ENCODE data around the gene CXCL12. TPM values are rescaled to one million over a fixed set of nuclear protein-coding genes. Genes with fewer than 3 reads are reported as not detected.

CXCL12 gene
- total and polyA plus RNA-seq, 2 donors (not counting 3 experiments of a cell fraction or from before 2014, with no cell fraction given), result 0.35 to 1.4 TPM

DNA sequence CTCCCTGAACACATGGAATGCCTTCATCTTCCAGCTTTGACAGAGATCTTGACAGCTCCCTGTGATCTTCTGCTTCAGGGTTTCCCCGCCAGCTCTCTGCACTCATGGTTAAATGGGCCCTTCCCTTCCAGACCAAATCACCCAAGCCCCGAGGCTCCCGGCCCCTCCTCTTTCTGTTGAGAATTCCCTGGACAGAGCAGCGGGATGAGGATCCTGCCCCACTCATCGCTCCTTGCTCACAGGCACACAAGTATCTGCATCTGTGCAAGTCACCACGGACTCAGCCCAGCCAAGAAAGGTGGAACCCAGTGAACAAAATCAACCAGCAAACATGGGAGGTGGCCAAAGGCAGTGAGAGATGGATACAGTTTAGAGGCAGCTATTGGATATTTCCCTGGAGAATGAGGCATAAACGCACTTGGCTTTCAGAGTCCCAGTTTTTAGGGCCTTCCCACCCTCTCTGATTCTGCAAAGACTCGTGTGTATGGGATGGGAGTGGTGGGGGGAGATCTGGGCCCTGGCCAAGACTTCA is 37.7 kb upstream of the CXCL12 start:
- H3K36me3 ChIP-seq (ENCODE audit: control insufficient read depth in 2 of 2, extremely low read depth in 1 of 2, insufficient read depth in 2 of 2, low read length in 2 of 2), result no peaks in the 10 kb centered on the region
- no peak overlapping the region for H3K4me3 ChIP-seq (replicated peaks in 1 of 3; ENCODE audit: insufficient read depth in 1 of 3, low read depth in 1 of 3, low read length in 3 of 3)
- H3K9me1 ChIP-seq (replicated peaks; ENCODE audit: control insufficient read depth, extremely low read depth, insufficient read depth, low read length), result no peaks in the 10 kb centered on the region
- no peak overlapping the region for H2AFZ ChIP-seq (ENCODE audit: low read depth, low read length)
- DNase-seq (ENCODE audit: low read depth, low spot score) (no peak), FAIRE-seq (no peak)
- H3K27me3 ChIP-seq (ENCODE audit: control insufficient read depth in 2 of 2, insufficient read depth in 2 of 2, low read length in 2 of 2), result no peaks in the 10 kb centered on the region
- POLR2A ChIA-PET, result no interaction called here
- no peak overlapping the region for H3K9ac ChIP-seq (replicated peaks; ENCODE audit: extremely low read depth, insufficient read depth, low read length)
- BruUV-seq (replicated peaks), result no TSS peak
- intact Hi-C loops (cut with micrococcal nuclease) (no loop called here), dilution Hi-C loops (cut with MboI; ENCODE audit: extremely low pct_ligation_motif_present, low sequenced_read_pairs) (no loop called here)
- H4K20me1 ChIP-seq (replicated peaks; ENCODE audit: control insufficient read depth, extremely low read depth, insufficient read depth, low read length), result no peaks in the 10 kb centered on the region
- TF ChIP-seq EZH2 (IDR thresholded peaks at IDR 0.05; ENCODE audit: borderline replicate concordance, low read depth, low read length, severe bottlenecking) (no peak), MYC (IDR thresholded peaks at IDR 0.05; ENCODE audit: low read depth, low read length) (no peak), POLR2A (IDR thresholded peaks at IDR 0.05; ENCODE audit: low read depth, low read length) (no peak), JUN (IDR thresholded peaks at IDR 0.05; ENCODE audit: borderline replicate concordance, insufficient read depth, insufficient read length, low read depth) (no peak), POLR2AphosphoS5 (IDR thresholded peaks at IDR 0.05; ENCODE audit: insufficient read depth, low read depth, low read length) (no peak), FOS (IDR thresholded peaks at IDR 0.05; ENCODE audit: borderline replicate concordance, insufficient read depth, low read length) (no peak), GATA2 (IDR thresholded peaks at IDR 0.05; ENCODE audit: insufficient read depth, insufficient read length, low read depth, low read length) (no peak)
- TF ChIP-seq, protein P1, sequence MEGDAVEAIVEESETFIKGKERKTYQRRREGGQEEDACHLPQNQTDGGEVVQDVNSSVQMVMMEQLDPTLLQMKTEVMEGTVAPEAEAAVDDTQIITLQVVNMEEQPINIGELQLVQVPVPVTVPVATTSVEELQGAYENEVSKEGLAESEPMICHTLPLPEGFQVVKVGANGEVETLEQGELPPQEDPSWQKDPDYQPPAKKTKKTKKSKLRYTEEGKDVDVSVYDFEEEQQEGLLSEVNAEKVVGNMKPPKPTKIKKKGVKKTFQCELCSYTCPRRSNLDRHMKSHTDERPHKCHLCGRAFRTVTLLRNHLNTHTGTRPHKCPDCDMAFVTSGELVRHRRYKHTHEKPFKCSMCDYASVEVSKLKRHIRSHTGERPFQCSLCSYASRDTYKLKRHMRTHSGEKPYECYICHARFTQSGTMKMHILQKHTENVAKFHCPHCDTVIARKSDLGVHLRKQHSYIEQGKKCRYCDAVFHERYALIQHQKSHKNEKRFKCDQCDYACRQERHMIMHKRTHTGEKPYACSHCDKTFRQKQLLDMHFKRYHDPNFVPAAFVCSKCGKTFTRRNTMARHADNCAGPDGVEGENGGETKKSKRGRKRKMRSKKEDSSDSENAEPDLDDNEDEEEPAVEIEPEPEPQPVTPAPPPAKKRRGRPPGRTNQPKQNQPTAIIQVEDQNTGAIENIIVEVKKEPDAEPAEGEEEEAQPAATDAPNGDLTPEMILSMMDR (IDR thresholded peaks at IDR 0.05; ENCODE audit: extremely low read depth in 1 of 2, insufficient read depth in 1 of 2, low read depth in 1 of 2, low read length in 2 of 2), result no peak
- TF ChIP-seq, protein P2, sequence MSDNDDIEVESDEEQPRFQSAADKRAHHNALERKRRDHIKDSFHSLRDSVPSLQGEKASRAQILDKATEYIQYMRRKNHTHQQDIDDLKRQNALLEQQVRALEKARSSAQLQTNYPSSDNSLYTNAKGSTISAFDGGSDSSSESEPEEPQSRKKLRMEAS (IDR thresholded peaks at IDR 0.05; ENCODE audit: insufficient read depth, insufficient read length), result no peak
- CTCF ChIA-PET, result no interaction called here
- H3K4me1 ChIP-seq (ENCODE audit: control insufficient read depth, extremely low read depth, insufficient read depth, low read length), result no peaks in the 10 kb centered on the region
- no peaks in the 10 kb centered on the region for H3K79me2 ChIP-seq (ENCODE audit: control insufficient read depth, insufficient read depth, low read length)
- H3K4me2 ChIP-seq (ENCODE audit: insufficient read depth, low read length), result no peak overlapping the region
- H3K27ac ChIP-seq (ENCODE audit: insufficient read depth, low read depth, low read length), result no peak overlapping the region
- H3K9me3 ChIP-seq (replicated peaks; ENCODE audit: control insufficient read depth, insufficient read depth, low read length), result peaks cover 2% of the 10 kb centered on the region

Data from endothelial cell of umbilical vein (primary cell).